ENCODE data around the gene EIF2AK2. TPM values are rescaled to one million over a fixed set of nuclear protein-coding genes. Genes with fewer than 3 reads are reported as not detected.

The EIF2AK2 gene
- polyA plus RNA-seq, 2 of the 4 experiments (the other 2 are of a cell fraction): 29.8 to 47.2 TPM

DNA sequence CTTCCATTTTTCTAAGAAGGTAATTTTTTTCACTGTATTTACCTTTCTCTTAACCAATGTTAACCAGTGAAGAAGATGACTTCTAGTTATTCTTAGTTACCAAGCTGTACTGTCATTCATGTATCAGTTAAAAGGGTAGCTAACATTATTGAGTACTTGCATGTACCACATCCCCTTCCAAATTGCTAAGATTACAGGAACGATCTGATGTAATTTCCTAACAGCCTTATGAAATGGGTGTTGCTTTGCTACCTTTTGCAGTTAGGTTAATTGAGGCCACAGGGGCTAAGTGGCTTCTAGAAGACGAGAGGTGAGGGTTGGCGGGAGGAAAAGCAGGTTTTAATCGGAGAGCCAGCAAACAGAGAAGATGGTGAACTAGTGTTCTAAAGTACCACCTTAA is 33.5 kb upstream of the EIF2AK2 start:
- ChIA-PET POLR2A (interaction anchor here (0.6 to 1.8 kb wide), 4 partner anchors 10 to 41 kb away, joined by 3 to 6 read pairs (median 4); partner anchors contain the start of genes CEBPZ, EIF2AK2 and NDUFAF7), CTCF (interaction anchor here (0.7 to 4.4 kb wide), 3 partner anchors 23 to 45 kb away, joined by 4 to 25 read pairs (median 4); no protein-coding TSS in a partner anchor)
- no peak for ATAC-seq
- FAIRE-seq: peak; percentile 63
- Histone ChIP-seq H3K27ac (peak overlapping the region; percentile 41 to 53; a peak in 4 of 6 replicates), H3K9me3 (no peaks in the 10 kb centered on the region), H3K4me3 (no peak overlapping the region), H3K4me1 (peaks cover 16% of the 10 kb centered on the region), H3K4me2 (peak overlapping the region; percentile 60)
- TF ChIP-seq JUNB (IDR thresholded peaks at IDR 0.05) (no peak), MAFK (IDR thresholded peaks at IDR 0.05; ENCODE audit: partially characterized antibody) (no peak), BHLHE40 (IDR thresholded peaks at IDR 0.05; ENCODE audit: low read depth, low read length) (no peak), EHF (CRISPR knock-in tag; IDR thresholded peaks at IDR 0.05) (no peak)
- WGBS (ENCODE audit: missing lambda C conversion rate): 76% methylated on average over 4 of the region's 4 CpGs
- DNase-seq (ENCODE audit: low read depth in 1 of 2, low spot score in 1 of 2): no peak

DNA sequence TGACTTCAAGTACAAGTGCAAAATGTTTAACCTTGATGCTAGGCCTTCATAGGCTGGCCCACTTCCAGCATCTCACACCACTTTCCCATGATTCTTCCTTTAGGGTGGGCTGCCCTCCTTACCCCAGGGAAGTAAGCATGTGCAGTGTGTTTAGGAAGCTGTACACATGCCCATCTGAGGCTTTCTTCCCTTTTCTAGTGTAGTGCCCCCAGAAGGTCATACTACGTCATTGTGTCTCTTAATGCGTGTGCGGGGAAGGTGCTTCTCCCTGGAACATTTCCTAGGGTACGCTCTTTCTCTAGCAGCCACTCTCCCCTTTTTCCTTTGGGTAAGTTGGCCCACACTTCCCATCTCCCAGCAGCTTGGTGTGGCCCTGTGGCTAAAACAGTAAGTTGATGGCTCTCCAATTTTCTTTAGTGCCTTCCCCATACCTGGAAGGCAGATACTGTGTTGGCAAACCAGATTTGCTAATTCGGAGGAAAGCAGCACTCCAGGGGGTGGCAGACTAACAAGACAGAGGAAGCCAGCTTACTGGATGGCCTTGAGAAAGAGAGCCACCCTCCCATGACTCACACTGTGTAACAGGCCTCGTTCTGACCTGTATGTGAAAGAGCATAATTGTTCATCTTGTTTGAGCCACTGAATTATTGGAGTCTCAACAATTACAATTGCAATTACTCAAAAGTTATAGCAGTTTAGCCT is 32.8 kb upstream of the EIF2AK2 start:
- peak; percentile 64 to 85 for DNase-seq (ENCODE audit: low read depth in 1 of 2, low spot score in 1 of 2)
- Histone ChIP-seq H3K4me1 (peaks cover 16% of the 10 kb centered on the region), H3K4me3 (no peak overlapping the region), H3K9me3 (no peaks in the 10 kb centered on the region), H3K27ac (peak overlapping the region; percentile 41 to 66; a peak in 5 of 6 replicates), H3K4me2 (peak overlapping the region; percentile 60)
- POLR2A ChIA-PET: interaction anchor here (1.3 to 1.8 kb wide), 3 partner anchors 11 to 42 kb away, joined by 3 to 6 read pairs (median 4); partner anchors contain the start of genes CEBPZ, EIF2AK2 and NDUFAF7
- FAIRE-seq: peak; percentile 86
- CTCF ChIA-PET: interaction anchor here (1.0 to 4.4 kb wide), 4 partner anchors 11 to 31 kb away, joined by 3 to 25 read pairs (median 4); no protein-coding TSS in a partner anchor
- peak; percentile 91 to 94 for ATAC-seq
- 64% methylated on average over 6 of the region's 6 CpGs for WGBS (ENCODE audit: missing lambda C conversion rate)
- TF ChIP-seq, protein P1, sequence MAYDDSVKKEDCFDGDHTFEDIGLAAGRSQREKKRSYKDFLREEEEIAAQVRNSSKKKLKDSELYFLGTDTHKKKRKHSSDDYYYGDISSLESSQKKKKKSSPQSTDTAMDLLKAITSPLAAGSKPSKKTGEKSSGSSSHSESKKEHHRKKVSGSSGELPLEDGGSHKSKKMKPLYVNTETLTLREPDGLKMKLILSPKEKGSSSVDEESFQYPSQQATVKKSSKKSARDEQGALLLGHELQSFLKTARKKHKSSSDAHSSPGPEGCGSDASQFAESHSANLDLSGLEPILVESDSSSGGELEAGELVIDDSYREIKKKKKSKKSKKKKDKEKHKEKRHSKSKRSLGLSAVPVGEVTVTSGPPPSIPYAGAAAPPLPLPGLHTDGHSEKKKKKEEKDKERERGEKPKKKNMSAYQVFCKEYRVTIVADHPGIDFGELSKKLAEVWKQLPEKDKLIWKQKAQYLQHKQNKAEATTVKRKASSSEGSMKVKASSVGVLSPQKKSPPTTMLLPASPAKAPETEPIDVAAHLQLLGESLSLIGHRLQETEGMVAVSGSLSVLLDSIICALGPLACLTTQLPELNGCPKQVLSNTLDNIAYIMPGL (CRISPR knock-in tag; IDR thresholded peaks at IDR 0.05; ENCODE audit: borderline replicate concordance): no peak
- no peak for TF ChIP-seq EHF (CRISPR knock-in tag; IDR thresholded peaks at IDR 0.05)
- TF ChIP-seq JUN (IDR thresholded peaks at IDR 0.05): 0 out of 5 replicates have a peak, but pooled peaks of 1 of the 2 experiments have one; percentile 18
- peak; percentile 39; the same call in 1 of the 2 replicates for TF ChIP-seq FOSL2 (IDR thresholded peaks at IDR 0.05)
- peak; percentile 73 for TF ChIP-seq FOSL2 (CRISPR knock-in tag; IDR thresholded peaks at IDR 0.05)
- no peak for TF ChIP-seq CBX2 (IDR thresholded peaks at IDR 0.05; ENCODE audit: borderline replicate concordance, low read depth)
- TF ChIP-seq RARB (CRISPR knock-in tag; IDR thresholded peaks at IDR 0.05): no peak

- Histone ChIP-seq H3K27ac (peak within 1 kb of the TSS; percentile 41 to 66; a peak in 5 of 6 replicates), H3K4me1 (peaks cover 16% of the 10 kb centered on the region), H3K9me3 (no peaks in the 10 kb centered on the region), H3K4me3 (no peak within 1 kb of the TSS), H3K4me2 (peak within 1 kb of the TSS; percentile 60)
- ChIA-PET POLR2A (no interaction called here), CTCF (interaction anchor here (1.4 to 4.4 kb wide), 2 partner anchors 21 to 30 kb away, joined by 5 to 25 read pairs; no protein-coding TSS in a partner anchor)
- TF ChIP-seq TP53 (CRISPR knock-in tag; IDR thresholded peaks at IDR 0.05) (no peak), RARB (CRISPR knock-in tag; IDR thresholded peaks at IDR 0.05) (no peak), FOXS1 (CRISPR knock-in tag; IDR thresholded peaks at IDR 0.05) (no peak), ZNF302 (CRISPR knock-in tag; IDR thresholded peaks at IDR 0.05) (no peak), POLR2A (IDR thresholded peaks at IDR 0.05; ENCODE audit: low read length) (no peak), ZSCAN20 (CRISPR knock-in tag; IDR thresholded peaks at IDR 0.05) (no peak), HEYL (CRISPR knock-in tag; IDR thresholded peaks at IDR 0.05) (no peak)
- DNase-seq (ENCODE audit: low read depth in 1 of 2, low spot score in 1 of 2): no peak
- 87% methylated on average over 2 of the region's 2 CpGs for WGBS (ENCODE audit: missing lambda C conversion rate)
- FAIRE-seq: no peak
- no peak for ATAC-seq
Measured at GRCh38 chr2:37188570-37188969, 31.8 kb upstream of the EIF2AK2 start, which contains the start of gene SULT6B1. Gene SULT6B1 (minus strand): TSS chr2:37188670. CDS start chr2:37188640, 30 bp downstream.
